H1 (cell line): Measurements from ENCODE around the gene TROAP. TPM values are rescaled to one million over a fixed set of nuclear protein-coding genes. Genes with fewer than 3 reads are reported as not detected.
A peak's percentile ranks its signal among the peaks of the same experiment; 100 is the strongest.

ENCODE experiments used
- CTCF ChIA-PET: fragments of 300-600 bp; sonication (Branson Sonifier 250); formaldehyde crosslinking; loops from one replicate; lab custom pipeline; 2021; ENCODE audit not compliant: partially characterized antibody; lab: Charles Lee
- POLR2A ChIA-PET: fragments of 300-600 bp; sonication (Branson Sonifier 250); formaldehyde crosslinking; loops from one replicate; lab custom pipeline; 2021; ENCODE audit warnings: inconsistent platforms; ENCODE audit not compliant: partially characterized antibody; lab: Charles Lee
- DNase-seq, 2 experiments: peaks; one replicate each; pipeline versions ENCODE4 v3.0.0 to v3.0.0-alpha.2; 2010 to 2022; ENCODE audit warnings: low spot score in 2 of 2, low read depth in 1 of 2, mixed read lengths in 1 of 2
- FAIRE-seq: peaks from 2 replicates; lab custom pipeline; 2011; peaks lifted over from hg19 to GRCh38; lab: Jason Lieb, UNC
- H2AFZ ChIP-seq: 2 replicates; pipeline ENCODE4 v1.8.1; 2012; ENCODE audit warnings: low read length, inconsistent platforms
- H2AK5ac ChIP-seq: 2 replicates; pipeline ENCODE4 v1.6.1; 2013; ENCODE audit warnings: low read depth, low read length
- H2BK120ac ChIP-seq: replicated peaks from 2 replicates; pipeline ENCODE3; 2013; ENCODE audit warnings: low read depth, low read length, inconsistent platforms
- H2BK12ac ChIP-seq: 2 replicates; pipeline ENCODE4 v1.6.1; 2013; ENCODE audit warnings: low read depth, low read length
- H2BK15ac ChIP-seq: 2 replicates; pipeline ENCODE4 v1.6.1; 2013; ENCODE audit warnings: low read length
- H2BK20ac ChIP-seq: 2 replicates; pipeline ENCODE4 v1.6.1; 2013; ENCODE audit warnings: low read length
- H2BK5ac ChIP-seq: 2 replicates; pipeline ENCODE4 v1.6.1; 2013; ENCODE audit warnings: low read depth, low read length
- H3K14ac ChIP-seq: 2 replicates; pipeline ENCODE4 v1.6.1; 2013; ENCODE audit warnings: inconsistent platforms; ENCODE audit not compliant: insufficient read length
- H3K18ac ChIP-seq: 2 replicates; pipeline ENCODE4 v1.6.1; 2013; ENCODE audit warnings: low read length; ENCODE audit errors: extremely low read depth
- H3K23ac ChIP-seq: 2 replicates; pipeline ENCODE4 v1.6.1; 2013; ENCODE audit warnings: inconsistent platforms; ENCODE audit not compliant: insufficient read length
- H3K23me2 ChIP-seq: 2 replicates; pipeline ENCODE4 v1.6.1; 2013; ENCODE audit warnings: low read depth, low read length
- H3K27ac ChIP-seq: 2 replicates; pipeline ENCODE4 v1.6.1; 2011; ENCODE audit warnings: low read depth, low read length, inconsistent platforms
- H3K27me3 ChIP-seq, 4 experiments: replicated peaks in 1 of 4; 1 replicate in 1 of 4; 2 replicates in 3 of 4; pipeline versions ENCODE4 v1.6.1 to v1.8.1; 2011 to 2013; ENCODE audit warnings: low read length in 3 of 4, mild to moderate bottlenecking in 3 of 4, inconsistent platforms in 2 of 4, mixed read lengths in 2 of 4, moderate library complexity in 1 of 4; ENCODE audit not compliant: control insufficient read depth in 3 of 4, insufficient read depth in 3 of 4; ENCODE audit errors: extremely low read depth in 1 of 4
- H3K36me3 ChIP-seq, 4 experiments: 2 replicates each; pipeline versions ENCODE4 v1.6.1 to v1.8.1; 2011 to 2013; ENCODE audit warnings: mild to moderate bottlenecking in 4 of 4, low read length in 3 of 4, moderate library complexity in 2 of 4, control low read depth in 1 of 4, inconsistent platforms in 1 of 4; ENCODE audit not compliant: insufficient read depth in 4 of 4, control insufficient read depth in 2 of 4
- H3K4ac ChIP-seq: replicated peaks from 2 replicates; pipeline ENCODE3; 2013; ENCODE audit warnings: low read length, low read depth, mixed read lengths, inconsistent platforms; ENCODE audit not compliant: insufficient read length
- H3K4me1 ChIP-seq, 4 experiments: replicated peaks in 1 of 4; 1 replicate in 1 of 4; 2 replicates in 3 of 4; pipeline versions ENCODE4 v1.6.1 to v1.8.1; 2011 to 2013; ENCODE audit warnings: low read length in 3 of 4, inconsistent platforms in 2 of 4, mixed read lengths in 1 of 4; ENCODE audit not compliant: insufficient read depth in 4 of 4, control insufficient read depth in 3 of 4
- H3K4me2 ChIP-seq, 2 experiments: 2 replicates each; pipeline versions ENCODE4 v1.6.1 to v1.8.1; 2011 to 2013; ENCODE audit warnings: low read depth in 2 of 2, low read length in 2 of 2, control low read depth in 1 of 2, inconsistent platforms in 1 of 2, mild to moderate bottlenecking in 1 of 2; ENCODE audit not compliant: insufficient read depth in 1 of 2
- H3K4me3 ChIP-seq, 4 experiments: fragments of 200-600, 300-600 bp in 1 of 4; sonication (generic), shearing (Covaris generic), sonication (Bioruptor Twin) in 1 of 4; 2 replicates each; pipeline versions ENCODE4 v1.5.1 to v1.8.1; 2011 to 2016; ENCODE audit warnings: low read length in 4 of 4, low read depth in 3 of 4, control low read depth in 2 of 4, inconsistent platforms in 2 of 4, mild to moderate bottlenecking in 2 of 4, mixed read lengths in 1 of 4, moderate library complexity in 1 of 4; ENCODE audit not compliant: insufficient read depth in 2 of 4; ENCODE audit errors: extremely low read depth in 1 of 4
- H3K56ac ChIP-seq: replicated peaks from 2 replicates; pipeline ENCODE3; 2013; ENCODE audit warnings: low read depth, mild to moderate bottlenecking, mixed read lengths, low read length, inconsistent platforms; ENCODE audit not compliant: insufficient read length
- H3K79me1 ChIP-seq: 2 replicates; pipeline ENCODE4 v1.6.1; 2013; ENCODE audit warnings: low read depth, low read length, control low read depth
- H3K79me2 ChIP-seq, 2 experiments: 2 replicates each; pipeline versions ENCODE4 v1.6.1 to v1.8.1; 2012 to 2013; ENCODE audit warnings: low read length in 2 of 2, mild to moderate bottlenecking in 2 of 2, inconsistent platforms in 1 of 2; ENCODE audit not compliant: insufficient read depth in 2 of 2, control insufficient read depth in 1 of 2
- H3K9ac ChIP-seq, 4 experiments: replicated peaks in 1 of 4; 1 replicate in 1 of 4; 2 replicates in 3 of 4; pipeline versions ENCODE4 v1.6.1 to v1.8.1; 2011 to 2013; ENCODE audit warnings: low read depth in 3 of 4, low read length in 3 of 4, control low read depth in 2 of 4, mild to moderate bottlenecking in 2 of 4, moderate library complexity in 2 of 4, inconsistent platforms in 1 of 4; ENCODE audit errors: extremely low read depth in 1 of 4
- H3K9me3 ChIP-seq, 2 experiments: 2 replicates each; pipeline versions ENCODE4 v1.6.1 to v1.8.1; 2012 to 2013; ENCODE audit warnings: mild to moderate bottlenecking in 2 of 2, moderate library complexity in 2 of 2, control low read depth in 1 of 2, inconsistent platforms in 1 of 2, low read depth in 1 of 2, low read length in 1 of 2, mixed read lengths in 1 of 2; ENCODE audit not compliant: insufficient read depth in 2 of 2
- H4K20me1 ChIP-seq, 2 experiments: replicated peaks in 1 of 2; 2 replicates each; pipeline versions ENCODE3 to v1.8.1; 2011 to 2013; ENCODE audit warnings: inconsistent platforms in 2 of 2, low read length in 2 of 2, mild to moderate bottlenecking in 1 of 2; ENCODE audit not compliant: insufficient read depth in 2 of 2, control insufficient read depth in 1 of 2
- H4K5ac ChIP-seq: 2 replicates; pipeline ENCODE4 v1.6.1; 2013; ENCODE audit warnings: low read length, low read depth, mixed read lengths, inconsistent platforms; ENCODE audit not compliant: insufficient read length
- H4K8ac ChIP-seq: 2 replicates; pipeline ENCODE4 v1.8.0; 2013; ENCODE audit warnings: mild to moderate bottlenecking, moderate library complexity, low read length, inconsistent platforms; ENCODE audit not compliant: insufficient read depth; ENCODE audit errors: extremely low read depth
- H4K91ac ChIP-seq: replicated peaks from 2 replicates; pipeline ENCODE3; 2013; ENCODE audit warnings: low read length, mixed read lengths, inconsistent platforms; ENCODE audit not compliant: insufficient read length
- CTCF ChIP-seq, 3 experiments: IDR thresholded peaks; 1 replicate in 2 of 3; 2 replicates in 1 of 3; pipeline versions ENCODE4 v1.5.1 to v1.6.1; 2011; ENCODE audit warnings: low read length in 3 of 3, mild to moderate bottlenecking in 3 of 3, inconsistent platforms in 2 of 3, low read depth in 1 of 3, moderate library complexity in 1 of 3; ENCODE audit not compliant: insufficient read depth in 1 of 3; ENCODE audit errors: control extremely low read depth in 1 of 3
- EZH2 ChIP-seq: fragments of 200-600 bp; sonication (generic); IDR thresholded peaks from 2 replicates; pipeline ENCODE4 v1.7.1; 2012; ENCODE audit warnings: low read depth, mild to moderate bottlenecking, moderate library complexity, low read length, inconsistent platforms; ENCODE audit not compliant: severe bottlenecking
- HDAC6 ChIP-seq: IDR thresholded peaks from one replicate; pipeline ENCODE4 v1.7.1; 2012; ENCODE audit warnings: low read depth, mild to moderate bottlenecking, inconsistent platforms, low read length, moderate library complexity
- MAFK ChIP-seq: IDR thresholded peaks from 2 replicates; pipeline ENCODE4 v1.6.1; 2012; ENCODE audit warnings: low read depth, mild to moderate bottlenecking, improper control_type of control experiment, low read length
- NRF1 ChIP-seq: IDR thresholded peaks from 2 replicates; pipeline ENCODE4 v1.6.1; 2011; ENCODE audit warnings: mild to moderate bottlenecking, low read depth, low read length, improper control_type of control experiment
- SRF ChIP-seq: IDR thresholded peaks from 2 replicates; pipeline ENCODE4 v1.6.1; 2011; ENCODE audit warnings: mild to moderate bottlenecking, low read depth, low read length, moderate library complexity
- WGBS, 2 experiments: shearing (Covaris generic) in 1 of 2; methylation state at CpG; one replicate each; pipeline versions ENCODE4 v1.1.6 to v1.1.7; 2013 to 2015; ENCODE audit warnings: low lambda C conversion rate in 2 of 2, mixed read lengths in 2 of 2, inconsistent platforms in 1 of 2, low coverage in 1 of 2, missing lambda C conversion rate in 1 of 2; ENCODE audit not compliant: insufficient replicate concordance in 2 of 2, insufficient coverage in 1 of 2, insufficient read length in 1 of 2; ENCODE audit errors: extremely low coverage in 1 of 2, missing lambda C conversion rate in 1 of 2; 5-methylcytosine and 5-hydroxymethylcytosine counted together
- polyA plus RNA-seq, 7 experiments: library from polyadenylated mRNA; depleted of rRNA in 3 of 7; stranded (reverse) in 5 of 7; unstranded in 2 of 7; fragments of >200 nt in 5 of 7; fragments of 200-250 nt in 2 of 7; gene quantifications; 1 replicate in 5 of 7; 2 replicates in 1 of 7; 4 replicates in 1 of 7; pipeline versions ENCODE4 v1.2.1 to v1.2.3, GENCODE V29; 2011 to 2013; ENCODE audit warnings: missing spikeins in 2 of 7, mixed read lengths in 2 of 7
- total RNA-seq: library from RNA; stranded (reverse); fragmentation: NEBNext Ultra II Directional; extraction: Animal tissue kit (Norgen Biotek cat#: 25700); gene quantifications from 2 replicates; pipeline ENCODE4 v1.2.1, GENCODE V29; 2021
- TF ChIP-seq, protein P1 (sequence below): IDR thresholded peaks from 2 replicates; pipeline ENCODE4 v1.6.1; 2012; ENCODE audit warnings: inconsistent platforms

TROAP gene
- total and polyA plus RNA-seq, 2 of the 8 experiments (the other 6 are each of a cell fraction or from before 2014, with no cell fraction given) = 36.7 to 52.0 TPM

- H4K5ac ChIP-seq = no peak overlapping the region
- H2BK120ac ChIP-seq = no peak overlapping the region
- no peak overlapping the region for H3K9ac ChIP-seq
- 79% methylated on average over 15 of the region's 25 CpGs; no CpG with 5 or more reads in 1 of the 2 experiments for WGBS, 2 experiments
- no peak for TF ChIP-seq MAFK
- TF ChIP-seq NRF1 = no peak
- TF ChIP-seq HDAC6 = no peak
- TF ChIP-seq, protein P1, sequence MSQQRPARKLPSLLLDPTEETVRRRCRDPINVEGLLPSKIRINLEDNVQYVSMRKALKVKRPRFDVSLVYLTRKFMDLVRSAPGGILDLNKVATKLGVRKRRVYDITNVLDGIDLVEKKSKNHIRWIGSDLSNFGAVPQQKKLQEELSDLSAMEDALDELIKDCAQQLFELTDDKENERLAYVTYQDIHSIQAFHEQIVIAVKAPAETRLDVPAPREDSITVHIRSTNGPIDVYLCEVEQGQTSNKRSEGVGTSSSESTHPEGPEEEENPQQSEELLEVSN = no peak
- TF ChIP-seq SRF = no peak
- no peak for TF ChIP-seq EZH2
- TF ChIP-seq CTCF (IDR thresholded peaks at IDR 0.05; ENCODE audit: control extremely low read depth in 1 of 3, insufficient read depth in 1 of 3, low read depth in 1 of 3, low read length in 3 of 3) = peak; percentile 34 to 53 (median 47)
- no peak overlapping the region for H3K4me2 ChIP-seq
- no peak overlapping the region; the same call in 1 of the 2 replicates for H4K8ac ChIP-seq
- H3K56ac ChIP-seq = no peak overlapping the region
- no peak overlapping the region for H3K4ac ChIP-seq
- no peaks in the 10 kb centered on the region; a peak in 2 of 7 replicates for H3K27me3 ChIP-seq
- no peaks in the 10 kb centered on the region; the same call in 1 of the 2 replicates for H3K23me2 ChIP-seq
- H3K23ac ChIP-seq = no peak overlapping the region
- no peaks in the 10 kb centered on the region for H3K79me1 ChIP-seq
- H3K4me3 ChIP-seq = no peak overlapping the region
- FAIRE-seq (no peak), DNase-seq (peak in 1 of 2 experiments; percentile 60)
- no peak overlapping the region for H3K14ac ChIP-seq
- H3K4me1 ChIP-seq = peaks cover 0 to 7% (median 5%) of the 10 kb centered on the region in 4 experiments; a peak in 3 of 7 replicates
- no peak overlapping the region for H2AK5ac ChIP-seq
- ChIA-PET POLR2A (interaction anchor here (0.9 to 2.9 kb wide), 4 partner anchors 9 to 284 kb away, joined by 3 to 20 read pairs (median 4); partner anchors contain the start of gene TUBA1C), CTCF (interaction anchor here (0.9 to 17.0 kb wide), 14 partner anchors 9 to 296 kb away, joined by 3 to 172 read pairs (median 4); partner anchors contain the start of genes DNAJC22 and PRPH)
- no peak overlapping the region for H2BK5ac ChIP-seq
- H4K20me1 ChIP-seq = no peaks in the 10 kb centered on the region
- H2BK20ac ChIP-seq = no peak overlapping the region
- no peak overlapping the region; the same call in 1 of the 2 replicates for H2BK12ac ChIP-seq
- H3K9me3 ChIP-seq = no peaks in the 10 kb centered on the region
- no peak overlapping the region for H2AFZ ChIP-seq
- H3K27ac ChIP-seq = no peak overlapping the region
- no peak overlapping the region for H3K18ac ChIP-seq
- H4K91ac ChIP-seq = no peak overlapping the region
- no peaks in the 10 kb centered on the region for H3K36me3 ChIP-seq
- 0 out of 2 replicates have a peak overlapping the region, but pooled peaks have one; percentile 18 for H2BK15ac ChIP-seq
- H3K79me2 ChIP-seq = no peaks in the 10 kb centered on the region
Measured at GRCh38 chr12:49283541-49284429, 39.3 kb upstream of the TROAP start.
